ENCODE measurements around the gene SEMA4D.

Gene SEMA4D

GRCh38 chr9:89470224-89470839 is 27.6 kb downstream of the SEMA4D start:
- H3K9me3 ChIP-seq (ENCODE audit: control insufficient read depth in 5 of 5, low read length in 5 of 5): no peaks in the 10 kb centered on the region
- H3K27me3 ChIP-seq (ENCODE audit: control insufficient read depth in 5 of 5, insufficient read depth in 4 of 5, low read length in 5 of 5): no peaks in the 10 kb centered on the region
- H3K4me1 ChIP-seq (ENCODE audit: control insufficient read depth in 5 of 5, insufficient read depth in 5 of 5, low read length in 5 of 5): peaks cover 0 to 5% (median 4%) of the 10 kb centered on the region in 5 donors
- H3K27ac ChIP-seq (ENCODE audit: low read depth, low read length): no peak overlapping the region
- no peak overlapping the region for H3K4me3 ChIP-seq (ENCODE audit: low read depth in 1 of 5, low read length in 5 of 5)
- no peak overlapping the region for H3K9ac ChIP-seq (ENCODE audit: low read length in 5 of 5)
- H3K36me3 ChIP-seq (ENCODE audit: control insufficient read depth in 5 of 5, insufficient read depth in 5 of 5, low read length in 5 of 5): no peaks in the 10 kb centered on the region

DNA sequence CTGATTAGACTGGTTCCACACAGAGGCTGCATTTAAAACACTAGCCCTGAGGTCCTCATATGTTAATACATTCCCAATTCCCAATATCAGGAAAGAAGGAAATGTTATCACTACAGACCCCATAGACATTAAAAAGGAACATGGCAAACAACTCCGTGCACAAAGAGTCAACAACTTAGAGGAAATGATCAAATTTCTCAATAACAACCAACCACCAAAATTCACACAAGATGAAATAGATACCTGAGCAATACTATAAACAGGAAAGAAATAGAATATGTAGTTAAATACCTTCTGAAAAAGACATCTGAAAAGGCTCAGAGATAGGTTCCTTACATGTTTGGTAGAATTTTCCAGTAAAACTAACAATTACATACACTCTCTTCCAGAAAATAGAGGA is 28.9 kb downstream of the SEMA4D start:
- Histone ChIP-seq H3K36me3 (ENCODE audit: control insufficient read depth in 5 of 5, insufficient read depth in 5 of 5, low read length in 5 of 5) (no peaks in the 10 kb centered on the region), H3K4me3 (ENCODE audit: low read depth in 1 of 5, low read length in 5 of 5) (no peak overlapping the region), H3K4me1 (ENCODE audit: control insufficient read depth in 5 of 5, insufficient read depth in 5 of 5, low read length in 5 of 5) (peaks cover 0 to 9% (median 4%) of the 10 kb centered on the region in 5 donors), H3K9ac (ENCODE audit: low read length in 5 of 5) (no peak overlapping the region), H3K27ac (ENCODE audit: low read depth, low read length) (no peak overlapping the region), H3K27me3 (ENCODE audit: control insufficient read depth in 5 of 5, insufficient read depth in 4 of 5, low read length in 5 of 5) (no peaks in the 10 kb centered on the region), H3K9me3 (ENCODE audit: control insufficient read depth in 5 of 5, low read length in 5 of 5) (no peaks in the 10 kb centered on the region)

DNA sequence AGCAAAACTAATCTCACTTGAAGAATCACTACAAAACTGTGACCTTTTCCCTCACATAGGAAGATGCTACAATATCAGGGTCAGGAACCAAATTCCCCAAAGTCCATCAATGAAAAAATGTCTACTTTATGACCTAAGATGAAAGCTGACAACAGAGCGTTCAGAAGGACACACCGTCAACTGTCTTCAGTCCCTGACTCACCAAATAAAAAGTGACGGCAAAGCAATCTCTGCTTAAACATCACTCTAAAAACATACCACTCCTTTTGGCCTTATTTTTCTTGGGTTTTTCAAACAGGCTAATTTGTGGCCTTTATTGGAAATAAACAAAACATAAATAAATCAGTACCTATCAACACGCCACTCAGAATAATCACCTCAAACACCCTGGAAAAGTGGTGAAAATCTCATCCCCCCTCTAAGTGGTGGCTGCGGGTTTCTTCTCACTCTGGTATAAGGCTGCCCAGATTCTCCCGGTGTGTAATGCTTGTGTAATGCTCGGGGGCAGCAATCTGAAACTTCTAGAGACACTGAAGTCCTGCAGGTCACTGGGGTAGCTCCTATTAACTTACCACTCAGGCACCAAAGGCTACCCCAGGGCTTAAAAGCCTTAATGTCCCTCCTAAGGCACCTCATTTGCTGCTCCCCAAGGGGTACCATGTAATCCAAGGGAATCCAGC is 29.5 kb downstream of the SEMA4D start:
- Histone ChIP-seq H3K9ac (ENCODE audit: low read length in 5 of 5) (no peak overlapping the region), H3K27me3 (ENCODE audit: control insufficient read depth in 5 of 5, insufficient read depth in 4 of 5, low read length in 5 of 5) (no peaks in the 10 kb centered on the region), H3K36me3 (ENCODE audit: control insufficient read depth in 5 of 5, insufficient read depth in 5 of 5, low read length in 5 of 5) (no peaks in the 10 kb centered on the region), H3K4me1 (ENCODE audit: control insufficient read depth in 5 of 5, insufficient read depth in 5 of 5, low read length in 5 of 5) (peaks cover 0 to 9% (median 4%) of the 10 kb centered on the region in 5 donors), H3K27ac (ENCODE audit: low read depth, low read length) (no peak overlapping the region), H3K4me3 (ENCODE audit: low read depth in 1 of 5, low read length in 5 of 5) (no peak overlapping the region), H3K9me3 (ENCODE audit: control insufficient read depth in 5 of 5, low read length in 5 of 5) (no peaks in the 10 kb centered on the region)

GRCh38 chr9:89467278-89467625 is 30.7 kb downstream of the SEMA4D start:
- no peak overlapping the region for H3K4me3 ChIP-seq (ENCODE audit: low read depth in 1 of 5, low read length in 5 of 5)
- no peaks in the 10 kb centered on the region for H3K36me3 ChIP-seq (ENCODE audit: control insufficient read depth in 5 of 5, insufficient read depth in 5 of 5, low read length in 5 of 5)
- no peaks in the 10 kb centered on the region for H3K9me3 ChIP-seq (ENCODE audit: control insufficient read depth in 5 of 5, low read length in 5 of 5)
- H3K27me3 ChIP-seq (ENCODE audit: control insufficient read depth in 5 of 5, insufficient read depth in 4 of 5, low read length in 5 of 5): no peaks in the 10 kb centered on the region
- no peak overlapping the region for H3K9ac ChIP-seq (ENCODE audit: low read length in 5 of 5)
- peaks cover 0 to 9% (median 4%) of the 10 kb centered on the region in 5 donors for H3K4me1 ChIP-seq (ENCODE audit: control insufficient read depth in 5 of 5, insufficient read depth in 5 of 5, low read length in 5 of 5)
- no peak overlapping the region for H3K27ac ChIP-seq (ENCODE audit: low read depth, low read length)

- Histone ChIP-seq H3K4me1 (ENCODE audit: control insufficient read depth in 5 of 5, insufficient read depth in 5 of 5, low read length in 5 of 5) (peaks cover 0 to 9% (median 4%) of the 10 kb centered on the region in 5 donors), H3K9ac (ENCODE audit: low read length in 5 of 5) (no peak overlapping the region), H3K27me3 (ENCODE audit: control insufficient read depth in 5 of 5, insufficient read depth in 4 of 5, low read length in 5 of 5) (no peaks in the 10 kb centered on the region), H3K9me3 (ENCODE audit: control insufficient read depth in 5 of 5, low read length in 5 of 5) (no peaks in the 10 kb centered on the region), H3K36me3 (ENCODE audit: control insufficient read depth in 5 of 5, insufficient read depth in 5 of 5, low read length in 5 of 5) (no peaks in the 10 kb centered on the region), H3K4me3 (ENCODE audit: low read depth in 1 of 5, low read length in 5 of 5) (no peak overlapping the region), H3K27ac (ENCODE audit: low read depth, low read length) (no peak overlapping the region)
Measured at GRCh38 chr9:89466451-89467277, 31.2 kb downstream of the SEMA4D start.

GRCh38 chr9:89465726-89466308 is 32.1 kb downstream of the SEMA4D start:
- peaks cover 0 to 9% (median 4%) of the 10 kb centered on the region in 5 donors for H3K4me1 ChIP-seq (ENCODE audit: control insufficient read depth in 5 of 5, insufficient read depth in 5 of 5, low read length in 5 of 5)
- H3K27me3 ChIP-seq (ENCODE audit: control insufficient read depth in 5 of 5, insufficient read depth in 4 of 5, low read length in 5 of 5): no peaks in the 10 kb centered on the region
- no peak overlapping the region for H3K9ac ChIP-seq (ENCODE audit: low read length in 5 of 5)
- no peak overlapping the region for H3K4me3 ChIP-seq (ENCODE audit: low read depth in 1 of 5, low read length in 5 of 5)
- no peaks in the 10 kb centered on the region for H3K36me3 ChIP-seq (ENCODE audit: control insufficient read depth in 5 of 5, insufficient read depth in 5 of 5, low read length in 5 of 5)
- H3K9me3 ChIP-seq (ENCODE audit: control insufficient read depth in 5 of 5, low read length in 5 of 5): no peaks in the 10 kb centered on the region
- H3K27ac ChIP-seq (ENCODE audit: low read depth, low read length): no peak overlapping the region

- H3K36me3 ChIP-seq (ENCODE audit: control insufficient read depth in 5 of 5, insufficient read depth in 5 of 5, low read length in 5 of 5): no peaks in the 10 kb centered on the region
- H3K4me3 ChIP-seq (ENCODE audit: low read depth in 1 of 5, low read length in 5 of 5): no peak overlapping the region
- no peak overlapping the region for H3K27ac ChIP-seq (ENCODE audit: low read depth, low read length)
- H3K9me3 ChIP-seq (ENCODE audit: control insufficient read depth in 5 of 5, low read length in 5 of 5): no peaks in the 10 kb centered on the region
- no peaks in the 10 kb centered on the region for H3K27me3 ChIP-seq (ENCODE audit: control insufficient read depth in 5 of 5, insufficient read depth in 4 of 5, low read length in 5 of 5)
- no peak overlapping the region for H3K9ac ChIP-seq (ENCODE audit: low read length in 5 of 5)
- H3K4me1 ChIP-seq (ENCODE audit: control insufficient read depth in 5 of 5, insufficient read depth in 5 of 5, low read length in 5 of 5): peaks cover 0 to 9% (median 4%) of the 10 kb centered on the region in 5 donors
Measured at GRCh38 chr9:89465001-89465451, 32.9 kb downstream of the SEMA4D start.

GRCh38 chr9:89464300-89464901 is 33.5 kb downstream of the SEMA4D start:
- Histone ChIP-seq H3K27me3 (ENCODE audit: control insufficient read depth in 5 of 5, insufficient read depth in 4 of 5, low read length in 5 of 5) (no peaks in the 10 kb centered on the region), H3K27ac (ENCODE audit: low read depth, low read length) (no peak overlapping the region), H3K9ac (ENCODE audit: low read length in 5 of 5) (no peak overlapping the region), H3K4me3 (ENCODE audit: low read depth in 1 of 5, low read length in 5 of 5) (no peak overlapping the region), H3K9me3 (ENCODE audit: control insufficient read depth in 5 of 5, low read length in 5 of 5) (no peaks in the 10 kb centered on the region), H3K4me1 (ENCODE audit: control insufficient read depth in 5 of 5, insufficient read depth in 5 of 5, low read length in 5 of 5) (peaks cover 0 to 9% (median 4%) of the 10 kb centered on the region in 5 donors), H3K36me3 (ENCODE audit: control insufficient read depth in 5 of 5, insufficient read depth in 5 of 5, low read length in 5 of 5) (no peaks in the 10 kb centered on the region)

DNA sequence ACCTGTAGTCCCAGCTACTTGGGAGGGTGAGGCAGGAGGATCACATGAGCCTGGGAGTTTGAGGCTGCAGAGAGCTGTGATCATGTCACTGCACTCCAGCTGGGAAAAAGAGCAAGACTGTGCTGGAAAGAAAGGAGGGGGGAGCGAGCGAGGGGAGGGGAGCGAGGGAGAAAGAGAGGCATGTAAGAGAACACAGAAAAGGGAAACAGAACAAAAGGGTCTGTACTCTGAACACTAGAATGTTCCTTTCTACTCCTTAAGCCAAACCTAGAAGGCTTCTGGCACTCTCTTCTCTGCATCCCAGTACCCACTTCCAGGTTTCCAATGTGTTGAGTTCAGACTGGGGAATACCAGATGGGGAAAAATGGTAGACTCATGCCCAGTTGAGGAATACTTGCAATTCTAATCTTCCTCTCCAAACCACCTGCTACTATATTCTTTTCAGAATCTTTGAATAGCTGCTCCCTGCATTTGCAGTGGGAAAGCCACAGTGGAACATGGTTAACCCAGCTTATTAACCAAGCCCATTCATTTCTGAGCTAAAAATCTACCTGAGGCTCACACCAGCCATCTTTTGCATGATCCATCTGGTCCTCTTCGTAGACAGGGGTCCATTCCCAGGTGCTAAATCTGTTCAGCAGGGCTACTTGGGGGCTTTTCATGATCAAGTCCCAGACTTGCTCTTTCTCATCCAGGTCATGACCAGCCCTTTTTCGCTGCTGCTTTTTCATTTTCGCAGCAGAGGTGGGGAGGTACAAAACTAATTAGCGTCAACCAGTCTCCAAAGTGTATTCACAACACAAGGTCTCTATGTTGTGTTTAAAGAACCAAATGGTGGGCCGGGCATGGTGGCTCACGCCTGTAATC is 34.9 kb downstream of the SEMA4D start:
- Histone ChIP-seq H3K4me3 (ENCODE audit: low read depth in 1 of 5, low read length in 5 of 5) (no peak overlapping the region), H3K9me3 (ENCODE audit: control insufficient read depth in 5 of 5, low read length in 5 of 5) (no peaks in the 10 kb centered on the region), H3K36me3 (ENCODE audit: control insufficient read depth in 5 of 5, insufficient read depth in 5 of 5, low read length in 5 of 5) (no peaks in the 10 kb centered on the region), H3K4me1 (ENCODE audit: control insufficient read depth in 5 of 5, insufficient read depth in 5 of 5, low read length in 5 of 5) (peaks cover 0 to 9% (median 4%) of the 10 kb centered on the region in 5 donors), H3K9ac (ENCODE audit: low read length in 5 of 5) (no peak overlapping the region), H3K27ac (ENCODE audit: low read depth, low read length) (no peak overlapping the region), H3K27me3 (ENCODE audit: control insufficient read depth in 5 of 5, insufficient read depth in 4 of 5, low read length in 5 of 5) (no peaks in the 10 kb centered on the region)

All from subcutaneous abdominal adipose tissue (tissue), 5 donors.